Occipital lobe (tissue), 2 donors: ENCODE measurements around the gene KRTAP5-2. TPM values are rescaled to one million over a fixed set of nuclear protein-coding genes. Genes with fewer than 3 reads are reported as not detected.
A peak's percentile ranks its signal among the peaks of the same experiment; 100 is the strongest.
"Not testable (repeated sequence)": the region's sequence is repeated elsewhere in the genome, so short reads cannot be mapped to it uniquely, and the experiment has no call there.

Source experiments
- DNase-seq: peaks from one replicate; lab custom pipeline; 2025; lab: John Stamatoyannopoulos, UW
- total RNA-seq: library from RNA; depleted of rRNA; stranded (reverse); fragments of >200 nt; gene quantifications from one replicate; pipeline ENCODE4 v1.2.3, GENCODE V29; 2014

Gene KRTAP5-2
- total RNA-seq, 1 donor from 2014 or later: not detected

DNA sequence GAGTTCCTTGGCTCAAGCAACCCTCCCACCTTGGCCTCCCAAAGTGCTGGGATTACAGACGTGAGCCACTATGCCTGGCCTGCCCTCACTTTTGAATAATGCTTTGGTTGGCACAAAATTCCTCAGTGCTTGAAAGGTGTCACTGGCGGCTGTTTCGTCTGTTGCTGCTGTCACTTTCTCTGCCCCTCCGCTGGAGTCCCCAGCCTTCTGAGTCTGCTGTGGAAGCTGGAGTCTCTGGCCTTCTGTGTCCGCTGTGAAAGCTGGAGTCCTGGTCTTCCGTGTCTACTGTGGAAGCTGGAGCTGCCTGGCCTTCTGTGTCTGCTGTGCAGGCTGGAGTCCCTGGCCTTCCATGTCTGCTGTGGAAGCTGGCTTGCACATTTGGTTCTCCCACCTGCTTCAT, 8.1 kb downstream of the KRTAP5-2 start:
- DNase-seq: no peak

DNA sequence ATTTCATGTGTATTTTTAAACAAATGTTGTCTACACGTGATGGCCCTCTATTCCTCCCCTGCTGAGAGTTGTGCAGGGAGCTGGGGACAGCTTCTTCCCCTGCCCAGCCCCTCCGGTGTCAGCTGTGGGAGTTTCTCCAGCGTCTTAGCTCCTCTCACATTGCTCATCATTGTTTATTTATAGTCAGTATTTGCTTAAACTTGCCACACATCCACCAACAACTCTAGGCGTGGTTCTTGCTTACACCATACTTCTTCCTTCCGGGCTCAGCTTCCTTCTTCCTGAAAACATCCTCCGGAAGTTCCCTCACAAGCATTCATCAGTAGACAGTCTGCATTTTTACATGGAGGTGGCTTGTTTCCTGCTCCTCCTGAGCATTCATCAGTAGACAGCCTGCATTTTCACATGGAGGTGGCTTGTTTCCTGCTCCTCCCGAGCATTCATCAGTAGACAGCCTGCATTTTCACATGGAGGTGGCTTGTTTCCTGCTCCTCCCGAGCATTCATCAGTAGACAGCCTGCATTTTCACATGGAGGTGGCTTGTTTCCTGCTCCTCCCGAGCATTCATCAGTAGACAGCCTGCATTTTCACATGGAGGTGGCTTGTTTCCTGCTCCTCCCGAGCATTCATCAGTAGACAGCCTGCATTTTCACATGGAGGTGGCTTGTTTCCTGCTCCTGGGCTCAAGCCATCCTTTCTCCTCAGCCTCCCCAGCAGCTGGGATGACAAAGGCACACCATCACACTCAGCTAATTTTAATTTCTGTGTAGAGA, 8.7 kb downstream of the KRTAP5-2 start:
- DNase-seq: not testable (repeated sequence)

DNA sequence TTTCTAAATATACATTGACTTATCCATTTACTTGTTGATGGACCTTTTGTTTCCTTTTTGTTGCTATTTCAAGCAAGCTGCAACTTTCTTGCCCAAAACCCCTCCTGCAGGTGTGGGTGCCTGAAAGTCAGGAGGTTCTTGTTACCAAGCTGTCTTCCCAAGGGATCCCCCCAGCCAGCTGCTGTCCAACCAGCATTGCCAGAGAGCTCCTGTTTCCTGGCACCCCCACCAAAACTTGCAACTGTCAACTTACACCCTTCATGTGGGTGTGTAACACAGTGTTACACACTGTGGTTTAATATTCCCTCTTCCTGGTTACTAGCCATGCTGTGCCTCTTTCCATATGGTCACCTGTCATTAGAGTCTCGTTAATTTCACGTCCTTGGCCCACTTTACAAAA, 11.4 kb downstream of the KRTAP5-2 start:
- DNase-seq: no peak

DNA sequence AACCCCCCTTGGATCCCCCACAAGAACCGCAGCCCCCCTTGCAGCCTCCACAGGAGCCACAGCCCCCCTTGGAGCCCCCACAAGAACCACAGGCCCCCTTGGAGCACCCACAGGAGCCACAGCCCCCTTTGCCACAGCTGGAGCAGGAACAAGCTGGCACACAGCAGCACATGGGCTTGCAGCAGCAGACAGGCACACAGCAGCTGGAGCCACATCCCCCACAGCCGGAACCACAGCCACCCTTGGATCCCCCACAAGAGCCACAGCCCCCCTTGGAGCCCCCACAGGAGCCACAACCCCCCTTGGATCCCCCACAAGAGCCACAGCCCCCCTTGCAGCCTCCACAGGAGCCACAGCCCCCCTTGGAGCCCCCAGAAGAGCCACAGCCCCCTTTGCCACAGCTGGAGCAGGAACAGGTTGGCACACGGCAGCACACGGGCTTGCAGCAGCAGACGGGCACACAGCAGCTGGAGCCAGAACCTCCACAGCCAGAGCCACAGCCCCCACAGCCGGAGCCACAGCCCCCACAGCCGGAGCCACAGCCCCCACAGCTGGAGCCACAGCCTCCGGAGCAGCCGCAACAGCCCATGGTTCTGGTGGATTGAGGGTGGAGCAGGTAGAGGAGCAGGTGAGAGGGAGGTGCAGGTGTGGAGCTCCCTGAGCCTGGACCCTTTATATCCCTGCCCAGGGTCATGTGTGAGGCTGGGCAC, 13.3 kb downstream of the KRTAP5-2 start, which contains the start of gene KRTAP5-1:
Gene KRTAP5-1, minus strand, starts transcription at position 623 of the 710 bp plus-strand sequence. Its CDS starts 34 bp downstream, at position 589.
- DNase-seq: not testable (repeated sequence)

DNA sequence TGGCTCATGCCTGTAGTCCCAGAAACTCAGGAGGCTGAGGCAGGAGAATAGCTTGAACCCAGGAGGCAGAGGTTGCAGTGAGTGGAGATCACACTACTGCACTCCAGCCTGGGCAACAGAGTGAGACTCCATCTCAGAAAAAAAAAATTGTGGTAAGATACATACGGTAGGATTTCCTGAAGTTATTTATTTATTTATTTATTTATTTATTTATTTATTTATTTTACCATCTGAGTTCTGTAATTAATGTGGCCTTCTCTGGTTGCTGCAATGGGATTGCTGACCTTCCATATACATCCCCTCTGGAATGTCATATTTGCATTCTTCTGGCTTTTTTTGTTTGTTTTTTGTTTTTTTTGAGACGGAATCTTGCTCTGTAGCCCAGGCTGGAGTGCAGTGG, 15.2 kb downstream of the KRTAP5-2 start:
- not testable (repeated sequence) for DNase-seq

DNA sequence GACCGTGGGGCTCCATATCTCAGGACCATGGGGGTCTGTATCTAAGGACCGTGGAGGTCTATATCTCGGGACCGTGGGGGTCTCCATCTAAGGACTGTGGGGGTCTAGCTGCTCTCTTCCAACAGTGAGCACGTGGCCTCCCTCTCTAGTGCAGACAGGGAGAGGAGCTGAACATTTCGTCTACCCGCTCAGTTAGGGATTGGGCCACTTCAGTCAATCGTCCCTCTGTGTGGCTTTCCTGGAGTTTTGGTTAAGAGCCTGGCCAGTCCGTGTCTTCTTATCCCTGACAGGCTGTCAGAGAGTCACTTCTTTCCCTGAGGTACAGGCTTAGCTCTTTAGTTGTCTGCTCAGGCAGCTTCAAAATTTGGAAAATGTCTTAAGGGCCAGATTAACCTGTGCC, 16.1 kb downstream of the KRTAP5-2 start:
- DNase-seq: no peak

DNA sequence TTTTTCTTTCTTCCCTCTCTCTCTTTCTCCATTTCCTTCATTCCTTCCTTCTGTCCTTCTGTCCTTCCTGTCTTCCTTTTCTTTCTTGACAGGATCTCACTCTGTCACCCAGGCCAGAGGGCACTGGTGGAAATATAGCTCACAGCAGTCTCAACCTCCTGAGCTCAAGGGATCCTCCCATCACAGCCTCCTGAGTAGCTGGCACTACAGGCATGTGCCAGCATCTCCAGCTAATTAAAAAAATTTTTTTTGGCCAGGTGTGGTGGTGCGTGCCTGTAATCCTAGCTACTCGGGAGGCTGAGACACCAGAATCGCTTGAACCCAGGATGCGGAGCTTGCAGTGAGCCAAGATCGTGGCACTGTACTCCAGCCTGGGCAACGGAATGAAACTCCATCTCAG, 21.3 kb downstream of the KRTAP5-2 start:
- DNase-seq: no peak

DNA sequence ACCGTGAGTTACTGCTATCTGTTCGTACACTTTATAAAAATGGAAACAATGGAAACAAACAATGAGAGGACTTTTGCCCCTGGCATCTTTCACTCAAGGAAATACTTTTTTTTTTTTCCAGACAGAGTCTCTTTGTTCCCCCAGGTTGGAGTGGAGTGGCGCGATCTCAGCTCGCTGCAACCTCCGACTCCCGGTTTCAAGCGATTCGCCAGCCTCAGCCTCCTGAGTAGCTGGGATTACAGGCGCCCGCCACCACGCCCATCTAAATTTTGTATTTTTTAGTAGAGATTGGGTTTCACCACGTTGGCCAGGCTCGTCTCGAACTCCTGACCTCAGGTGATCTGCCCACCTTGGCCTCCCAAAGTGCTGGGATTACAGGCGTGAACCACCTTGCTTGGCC, 22.3 kb downstream of the KRTAP5-2 start:
- not testable (repeated sequence) for DNase-seq

DNA sequence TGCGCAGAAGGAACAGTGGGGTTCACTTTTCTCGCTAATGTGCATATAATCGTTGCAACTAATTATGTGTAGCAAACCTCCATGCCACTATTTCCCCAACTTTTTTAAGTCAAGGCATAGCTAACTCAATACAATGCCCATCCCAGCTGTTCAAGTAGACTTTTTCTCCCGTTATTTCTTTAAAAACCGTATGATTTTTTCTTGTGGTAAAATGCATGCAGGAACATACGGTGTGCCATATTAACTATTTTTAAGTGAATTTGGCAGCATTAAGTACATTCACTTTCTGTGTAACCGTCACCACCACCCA, 23.2 kb downstream of the KRTAP5-2 start:
- no peak for DNase-seq

DNA sequence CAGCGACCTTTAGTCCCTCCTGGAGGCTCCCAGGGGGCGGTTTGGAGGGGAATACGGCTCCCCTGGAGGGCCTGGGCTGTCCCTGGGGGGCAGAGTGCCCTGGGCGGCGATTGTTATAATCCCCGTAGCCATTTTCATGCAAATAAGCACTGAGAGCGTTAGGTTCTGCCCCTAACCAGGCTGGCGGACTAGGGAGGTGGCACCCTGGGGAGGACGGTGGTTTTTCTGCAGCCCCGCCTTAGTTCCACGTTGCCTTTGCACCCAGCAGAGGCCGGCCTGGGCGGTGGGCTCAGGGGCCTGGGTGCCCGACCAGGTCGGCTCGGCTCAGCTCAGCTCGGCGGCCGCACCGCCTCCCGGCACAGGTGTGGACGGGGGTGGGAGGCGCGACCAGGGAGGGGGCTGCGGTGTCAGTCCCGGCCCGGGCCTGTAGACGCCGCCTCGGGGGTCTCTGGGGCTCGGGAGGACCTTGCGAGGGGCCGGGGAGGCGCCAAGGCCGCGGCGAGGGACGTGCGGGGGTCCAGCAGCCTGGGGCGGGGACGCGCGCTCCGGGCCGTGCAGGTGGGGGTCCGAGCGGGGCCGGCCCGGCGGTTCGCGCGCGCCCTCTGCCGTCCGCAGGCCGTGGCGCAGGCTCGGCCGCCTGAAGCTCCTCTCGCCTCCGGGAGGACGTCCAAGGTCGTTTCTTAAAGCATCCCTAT, 23.7 kb downstream of the KRTAP5-2 start:
- no peak for DNase-seq

DNA sequence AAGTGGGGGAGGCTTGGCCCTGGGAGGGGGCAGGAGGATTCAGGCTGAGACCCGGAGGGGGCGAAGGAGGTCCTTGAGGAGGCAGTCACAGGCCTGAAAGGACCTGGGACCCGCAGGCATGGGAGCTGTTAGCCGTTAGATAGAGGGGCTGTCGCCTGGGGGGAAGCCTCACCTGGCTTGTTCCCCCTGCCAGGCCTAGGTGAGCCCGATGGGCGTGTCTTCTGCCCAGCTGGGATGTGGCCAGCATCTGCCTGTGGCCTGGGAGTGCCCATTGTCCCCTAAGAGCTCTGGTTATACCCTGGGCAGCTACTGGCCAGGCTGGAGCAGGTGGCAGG, 24.2 kb downstream of the KRTAP5-2 start:
- DNase-seq: no peak

DNA sequence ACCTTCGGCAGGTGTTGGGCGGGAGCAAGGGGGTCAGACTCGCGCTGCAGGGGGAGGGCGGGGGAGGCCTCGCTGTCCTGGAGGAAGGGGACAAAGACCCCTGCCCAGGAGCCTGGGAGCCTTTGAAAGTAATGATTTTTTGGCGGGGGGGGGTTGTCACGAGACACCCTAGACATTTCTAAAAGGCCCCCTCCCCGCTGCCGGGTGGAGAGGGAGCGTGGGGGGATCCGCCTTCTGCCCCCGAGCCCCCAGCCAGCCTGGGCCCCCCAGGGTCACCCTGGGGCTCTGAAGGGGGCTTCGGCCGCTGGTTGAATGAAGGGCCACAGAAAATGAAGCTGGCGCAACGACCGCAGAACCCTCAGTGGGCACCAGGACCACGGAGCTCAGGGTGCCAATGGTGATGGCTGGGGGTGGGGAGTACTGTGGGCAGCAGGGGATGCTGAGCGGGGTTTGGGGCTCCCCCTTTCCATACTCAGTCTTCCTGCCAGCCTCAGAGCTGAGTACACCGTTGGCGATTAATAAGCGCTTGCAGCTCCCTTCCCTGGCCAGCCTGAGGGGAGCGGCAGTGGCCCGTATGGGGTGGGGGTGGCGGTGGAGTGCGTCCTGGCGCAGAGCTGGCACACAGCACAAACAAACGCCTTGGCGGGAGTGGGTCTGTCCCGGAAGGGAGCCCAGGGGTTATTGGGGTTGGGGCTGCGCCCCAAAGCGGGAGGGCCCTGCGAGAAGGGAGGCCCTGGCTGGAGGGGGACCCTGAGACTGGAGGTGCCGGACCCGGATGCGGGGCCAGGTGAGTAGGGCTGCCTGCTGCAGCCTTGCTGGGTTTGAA, 24.8 kb downstream of the KRTAP5-2 start:
- no peak for DNase-seq

DNA sequence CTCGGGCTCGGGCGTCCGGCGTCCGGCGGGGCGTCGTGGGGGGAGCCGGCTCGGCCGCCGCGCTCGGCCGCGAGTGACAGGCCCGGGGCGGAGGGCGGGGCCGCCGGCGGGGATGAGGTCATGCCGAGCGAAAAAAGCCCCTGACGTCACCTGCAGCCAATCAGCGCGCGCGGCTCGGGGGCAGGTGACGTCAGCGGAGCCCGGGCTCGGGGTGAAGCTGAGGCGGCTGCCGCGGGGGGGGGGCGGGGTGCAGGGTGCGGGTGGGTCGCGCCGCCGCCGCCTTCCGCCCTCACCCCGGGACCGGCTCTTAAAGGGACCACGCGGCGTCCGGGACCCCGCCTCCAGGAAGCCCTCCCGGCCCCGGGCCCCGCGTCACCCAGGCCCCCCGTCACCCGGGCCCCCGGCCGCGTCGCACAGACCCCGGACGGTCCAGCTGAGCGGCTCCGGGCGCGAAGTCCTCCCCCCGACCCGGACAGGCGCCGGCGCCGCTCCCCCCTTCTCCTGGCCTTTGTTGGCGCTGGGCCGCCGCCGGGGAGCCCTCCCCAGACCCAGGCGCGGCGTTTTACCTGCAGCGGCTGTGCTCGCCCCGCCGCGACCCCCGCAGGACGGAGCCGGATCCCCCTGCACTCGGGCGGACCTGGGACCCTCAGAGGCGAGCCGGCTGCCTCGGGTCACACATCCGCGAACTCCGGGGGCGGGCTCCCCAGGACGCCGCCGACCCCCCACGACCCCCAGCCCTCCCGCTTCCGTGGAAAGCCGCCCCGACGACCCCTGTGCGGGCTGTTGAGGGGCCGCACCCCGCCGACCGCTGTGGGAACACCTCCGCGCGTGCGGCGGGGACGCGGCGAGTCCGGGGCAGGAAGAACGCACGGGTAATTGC, 25.7 kb downstream of the KRTAP5-2 start, which contains the start of gene DUSP8:
Gene DUSP8, minus strand, starts transcription at position 75 of the 880 bp plus-strand sequence. CDS start 6,445 bp downstream, outside the sequence.
- peak; percentile 88 for DNase-seq

DNA sequence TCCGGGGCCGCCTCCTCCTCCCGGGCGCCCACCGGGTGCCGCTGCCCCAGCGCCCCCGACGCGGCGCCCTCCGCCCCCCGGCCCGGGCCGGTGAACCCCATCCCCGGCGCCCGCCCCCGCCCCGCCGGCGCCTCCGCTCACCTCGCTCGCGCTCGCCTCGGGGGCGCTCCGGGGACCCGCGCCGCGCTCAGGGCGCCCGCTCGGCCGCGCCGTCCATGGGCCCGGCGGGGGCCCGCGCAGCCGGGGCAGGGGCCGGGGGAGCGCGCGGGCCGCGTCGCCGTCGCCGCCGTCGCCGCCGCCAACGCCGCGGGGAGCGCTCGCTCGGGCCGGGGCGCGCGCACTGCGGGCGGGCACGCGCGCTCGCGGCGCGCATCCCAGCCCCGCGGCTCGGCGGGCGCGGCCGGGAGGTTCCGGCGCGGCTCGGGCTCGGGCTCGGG, 26.3 kb downstream of the KRTAP5-2 start:
- no peak for DNase-seq

DNA sequence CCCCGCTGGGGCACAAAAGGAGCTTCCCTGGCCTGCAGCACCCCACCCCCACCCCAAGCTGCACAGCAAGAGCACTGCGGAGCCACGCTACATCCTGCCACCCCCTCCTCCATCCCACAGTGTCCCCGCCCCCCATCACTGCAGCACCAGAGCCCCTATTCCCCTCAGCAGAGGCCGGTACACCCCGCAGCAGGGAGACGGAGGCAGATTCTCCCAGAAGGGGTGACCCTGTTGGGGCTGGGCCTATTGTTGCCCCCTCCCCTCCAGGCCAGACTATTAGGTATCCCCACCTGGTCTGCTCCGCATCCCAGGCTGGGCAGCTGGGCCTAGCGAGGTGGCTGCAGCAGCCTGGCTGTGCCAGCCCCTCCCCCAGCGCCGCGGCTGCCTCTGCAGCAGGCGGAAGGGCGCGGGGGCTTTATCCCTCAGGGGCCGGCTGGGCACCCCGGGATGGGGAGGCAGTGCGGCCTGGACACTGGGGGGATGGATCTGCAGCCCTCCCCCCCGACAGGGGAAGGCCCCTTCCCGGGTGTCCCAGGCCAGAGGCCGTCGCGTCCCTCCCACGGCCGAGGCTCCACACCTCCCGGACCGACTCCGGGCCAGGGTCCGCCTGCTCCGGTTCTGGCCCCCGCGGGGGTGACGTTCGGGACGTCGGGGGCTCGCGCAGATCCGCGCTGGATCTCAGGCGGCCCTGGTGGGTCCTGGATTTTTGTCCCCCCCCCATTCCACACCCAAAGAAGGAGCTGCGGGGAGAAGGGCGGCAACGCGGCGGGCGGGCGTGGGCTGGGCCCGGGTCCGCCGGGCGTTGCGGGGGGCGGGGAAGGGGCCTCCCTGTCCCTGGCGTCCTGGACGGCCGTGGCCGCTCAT, 27.0 kb downstream of the KRTAP5-2 start:
- no peak for DNase-seq

DNA sequence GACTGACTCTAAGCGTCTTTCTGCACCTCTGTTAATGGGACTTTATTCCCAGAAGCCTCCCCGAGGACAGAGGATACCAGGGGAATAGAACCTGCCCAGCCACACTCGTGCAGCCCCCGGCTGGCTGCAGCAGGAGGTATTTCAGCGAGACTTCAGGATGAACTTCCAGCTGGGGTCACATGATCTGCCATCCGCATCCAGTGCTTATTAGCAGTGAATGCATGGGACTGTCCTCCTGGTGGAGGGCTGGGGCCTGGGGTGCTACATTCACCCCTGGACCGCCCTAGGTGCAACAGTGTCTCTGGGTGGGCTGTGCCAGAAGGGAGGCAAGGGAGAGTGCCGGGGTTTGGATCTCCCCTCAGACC, 27.6 kb downstream of the KRTAP5-2 start:
- DNase-seq: no peak

DNA sequence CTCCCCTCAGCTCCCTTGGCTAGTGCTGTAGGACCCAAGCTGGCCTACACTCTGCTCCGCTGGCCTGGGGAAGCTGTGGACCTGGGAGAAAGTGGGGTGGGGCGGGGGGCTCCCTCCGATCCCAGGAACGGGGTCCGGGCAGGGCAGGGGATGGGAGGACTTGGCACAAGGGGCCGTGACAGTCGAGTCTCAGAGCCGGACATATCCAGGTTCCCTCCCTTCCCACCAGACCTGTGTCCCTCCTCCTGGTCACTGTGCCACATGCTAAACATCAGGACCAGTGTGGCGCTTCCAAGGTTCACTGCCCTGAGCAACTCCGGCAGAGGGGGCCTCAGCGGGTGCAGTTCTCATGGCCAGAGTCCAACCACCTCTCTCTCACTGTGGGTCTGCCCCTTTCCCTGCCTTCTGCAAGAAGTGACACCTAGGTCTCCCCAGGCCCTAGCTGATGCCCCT, 28.1 kb downstream of the KRTAP5-2 start:
- no peak for DNase-seq

DNA sequence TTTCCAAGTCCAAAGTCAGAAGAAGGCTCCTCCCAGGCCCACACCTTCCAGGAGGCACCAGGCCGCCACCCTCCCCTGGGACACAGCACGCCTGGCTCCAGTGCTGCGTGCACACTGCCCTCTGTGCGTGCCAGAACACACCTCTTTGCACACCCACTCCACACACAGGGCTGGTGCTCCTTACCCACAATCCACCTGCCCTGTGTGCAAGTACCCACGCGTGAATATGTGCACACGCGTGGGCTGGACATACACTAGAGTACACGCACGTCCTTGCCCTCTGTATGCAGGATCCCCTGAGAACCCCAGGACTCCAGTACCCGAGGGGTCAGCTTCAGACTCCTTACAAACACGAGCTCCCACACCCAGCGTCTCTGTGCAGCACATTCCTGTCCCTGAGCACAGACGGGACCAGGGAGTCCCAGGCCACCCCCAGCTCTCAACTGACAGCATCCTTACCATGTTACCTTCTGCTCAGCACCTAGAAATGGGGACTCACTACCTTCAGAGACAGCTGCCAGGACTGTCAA, 28.8 kb downstream of the KRTAP5-2 start:
- DNase-seq: no peak

DNA sequence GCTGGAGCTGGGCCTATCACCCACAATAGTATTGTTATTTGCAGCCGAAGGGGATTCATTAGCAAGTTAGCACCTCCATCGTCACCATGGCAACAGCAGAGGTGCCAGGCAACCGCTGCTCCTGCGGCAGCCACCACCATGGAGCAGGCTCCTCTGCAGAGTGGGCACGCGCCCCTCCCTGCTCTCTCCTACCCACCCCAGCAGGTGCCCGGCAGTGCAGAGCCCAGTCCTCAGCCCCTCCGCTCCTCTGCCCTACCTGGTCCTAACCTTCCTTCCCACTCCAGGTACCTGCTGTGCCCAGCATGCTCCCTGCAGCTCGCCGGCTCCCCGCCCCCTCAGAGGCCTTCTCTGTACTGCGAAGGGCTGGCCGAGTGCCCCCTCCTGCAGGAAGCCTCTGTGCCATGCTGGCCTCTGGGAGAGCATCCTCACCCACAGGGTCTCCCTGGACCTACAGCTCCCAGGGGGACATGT, 29.6 kb downstream of the KRTAP5-2 start:
- DNase-seq: peak; percentile 53
